NCI-H1694 treated with DMSO at 0.1 percent for 48 hours (cell line): ENCODE measurements around the gene GGT5.
"Not testable (repeated sequence)": the region's sequence is repeated elsewhere in the genome, so short reads cannot be mapped to it uniquely, and the experiment has no call there.

ENCODE experiments used
- DNase-seq: peaks from one replicate; lab custom pipeline; 2025; lab: John Stamatoyannopoulos, UW

Gene GGT5, protein sequence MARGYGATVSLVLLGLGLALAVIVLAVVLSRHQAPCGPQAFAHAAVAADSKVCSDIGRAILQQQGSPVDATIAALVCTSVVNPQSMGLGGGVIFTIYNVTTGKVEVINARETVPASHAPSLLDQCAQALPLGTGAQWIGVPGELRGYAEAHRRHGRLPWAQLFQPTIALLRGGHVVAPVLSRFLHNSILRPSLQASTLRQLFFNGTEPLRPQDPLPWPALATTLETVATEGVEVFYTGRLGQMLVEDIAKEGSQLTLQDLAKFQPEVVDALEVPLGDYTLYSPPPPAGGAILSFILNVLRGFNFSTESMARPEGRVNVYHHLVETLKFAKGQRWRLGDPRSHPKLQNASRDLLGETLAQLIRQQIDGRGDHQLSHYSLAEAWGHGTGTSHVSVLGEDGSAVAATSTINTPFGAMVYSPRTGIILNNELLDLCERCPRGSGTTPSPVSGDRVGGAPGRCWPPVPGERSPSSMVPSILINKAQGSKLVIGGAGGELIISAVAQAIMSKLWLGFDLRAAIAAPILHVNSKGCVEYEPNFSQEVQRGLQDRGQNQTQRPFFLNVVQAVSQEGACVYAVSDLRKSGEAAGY

DNA sequence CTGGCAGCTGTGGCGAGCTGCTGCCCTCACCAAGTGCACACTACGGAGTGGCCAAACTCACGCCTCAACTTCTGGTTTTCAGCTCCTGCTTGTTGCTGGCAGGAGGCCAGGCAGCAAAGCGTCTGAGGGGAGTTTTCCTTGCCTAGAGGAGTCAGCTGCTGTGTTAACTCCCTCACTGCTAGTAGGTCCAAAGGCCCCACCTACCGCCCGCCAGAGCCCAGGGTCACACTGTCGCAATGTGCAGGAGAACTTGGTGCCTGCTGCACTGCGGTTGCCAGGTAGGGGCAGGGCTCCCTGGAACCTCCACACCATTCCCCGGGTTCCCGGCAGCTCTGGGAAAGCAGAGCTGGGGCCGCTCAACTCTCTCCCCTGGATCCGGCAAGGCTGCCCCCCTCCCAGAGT lies at the start of gene GGT5:
GGT5 (minus strand) TSS at position 53 of the 402 bp plus-strand sequence. CDS start 357 bp downstream, outside the sequence.
- not testable (repeated sequence) for DNase-seq

DNA sequence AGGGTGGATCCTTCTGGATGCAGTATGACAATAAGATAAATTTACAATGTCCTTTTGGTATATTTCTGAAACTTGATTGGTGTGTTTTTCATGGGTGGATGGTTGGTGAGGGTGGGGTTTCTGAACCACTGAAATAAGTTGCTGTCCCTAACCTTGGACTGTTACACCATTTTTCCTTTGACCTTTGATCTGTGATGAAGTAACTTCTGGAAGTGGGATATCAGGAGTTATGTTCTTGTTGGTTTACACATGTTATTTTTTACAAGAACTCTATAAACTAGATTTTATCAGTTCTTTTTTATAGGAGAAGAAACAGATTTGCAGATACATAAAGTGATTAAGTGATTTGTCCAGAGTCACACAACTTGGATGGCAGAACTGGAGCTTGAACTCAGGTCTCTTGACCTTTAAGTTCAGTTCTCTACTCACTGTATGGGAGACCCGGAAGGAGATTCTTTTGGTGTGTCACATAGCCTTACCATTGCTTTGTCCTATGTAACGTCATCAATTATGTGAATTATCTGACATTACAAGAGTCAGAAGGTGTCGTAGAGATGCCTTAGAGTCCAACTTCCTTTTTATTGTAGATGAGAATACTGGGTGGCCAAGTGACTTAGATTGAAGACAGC lies 47.4 kb upstream of the GGT5 start:
- DNase-seq, result not testable (repeated sequence)

DNA sequence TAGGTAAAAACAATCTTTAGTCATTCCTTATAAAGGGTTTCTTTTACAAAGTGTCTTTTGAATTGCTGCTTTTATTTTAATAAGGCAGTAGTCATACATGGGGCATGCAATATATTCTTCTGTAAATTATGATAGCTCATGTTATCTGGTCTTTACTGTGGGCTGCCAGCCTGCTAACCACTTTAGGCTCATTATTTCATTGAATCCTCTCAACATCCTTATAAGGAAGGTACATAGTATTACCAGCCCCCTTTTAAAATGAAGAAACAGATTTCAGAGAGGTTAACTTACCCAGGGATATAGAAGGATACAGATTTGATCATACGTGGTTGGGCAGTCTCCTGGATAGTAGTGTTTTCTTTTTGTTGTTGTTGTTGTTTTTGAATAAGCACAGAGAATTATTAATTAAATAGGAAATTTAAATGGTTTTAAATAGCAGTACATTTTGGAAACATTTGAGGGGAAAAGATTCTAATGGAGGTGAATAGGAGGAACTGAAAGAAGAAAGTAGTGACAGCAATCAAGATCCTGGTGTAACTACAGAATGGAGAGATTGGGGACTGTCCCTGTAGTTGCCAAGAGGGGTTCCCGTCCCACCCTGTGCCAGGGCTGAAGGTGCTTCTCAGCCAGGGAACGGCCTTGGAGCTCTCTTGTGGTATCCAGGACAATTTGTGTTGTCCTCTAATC lies 46.8 kb upstream of the GGT5 start:
- DNase-seq, result no peak

DNA sequence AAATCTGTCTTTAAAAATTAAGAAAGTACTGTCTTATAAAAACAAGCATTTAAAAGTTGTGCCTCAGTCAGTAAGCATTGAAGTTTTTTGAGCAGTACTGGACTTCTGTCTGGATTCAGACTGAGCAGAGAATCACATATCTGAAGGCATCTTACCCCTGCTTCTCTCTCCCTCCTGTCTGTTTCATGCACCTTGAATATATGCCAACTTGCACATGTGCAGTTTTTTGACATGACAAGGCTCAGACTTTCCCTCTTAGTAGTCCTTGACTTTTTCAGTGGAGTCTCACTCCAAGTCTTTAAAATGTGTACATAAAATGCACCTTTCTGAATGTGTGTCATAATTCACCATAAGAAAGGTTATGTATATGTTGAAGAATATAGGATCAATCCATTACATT lies 45.6 kb upstream of the GGT5 start:
- DNase-seq, result no peak

DNA sequence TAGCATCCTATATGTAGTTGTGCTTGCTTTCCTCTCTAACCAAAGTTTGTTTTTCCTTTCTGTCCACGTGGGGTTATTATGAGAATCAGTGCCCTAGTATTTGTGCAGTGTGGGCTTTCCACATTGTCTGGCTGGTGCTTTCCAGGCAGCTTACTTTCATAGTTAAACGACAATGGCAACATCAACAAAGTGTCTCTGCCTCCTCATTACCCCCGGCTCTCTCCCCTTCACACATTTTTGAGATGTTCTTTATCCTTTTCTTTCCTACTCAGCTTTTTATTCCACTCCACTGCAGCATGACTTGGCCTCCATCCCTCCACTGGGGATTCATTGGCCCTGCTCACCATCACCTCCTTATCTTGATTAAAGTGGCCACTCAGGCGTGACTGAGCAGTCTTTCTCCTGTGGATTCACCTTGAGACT lies 44.9 kb upstream of the GGT5 start:
- DNase-seq, result no peak

DNA sequence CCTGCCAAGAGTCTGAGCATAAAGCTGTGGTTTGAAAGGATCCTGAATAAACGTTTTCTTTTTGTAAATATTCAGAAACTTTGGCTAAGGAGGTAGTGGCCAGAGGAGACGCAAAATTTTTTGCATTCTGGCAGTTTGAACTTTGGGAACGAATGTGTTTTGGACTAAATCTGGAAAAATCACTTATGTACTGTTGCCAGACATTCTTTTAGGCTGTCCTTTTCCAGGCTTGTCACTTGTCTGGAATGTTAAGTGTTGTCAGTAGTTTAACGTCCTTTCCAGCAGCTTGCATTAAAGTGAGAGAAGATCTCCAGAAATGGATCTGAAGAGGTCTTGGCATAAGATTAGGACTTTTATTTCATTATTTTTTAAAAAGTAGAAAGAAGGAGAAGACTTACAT lies 44.2 kb upstream of the GGT5 start:
- DNase-seq, result no peak

DNA sequence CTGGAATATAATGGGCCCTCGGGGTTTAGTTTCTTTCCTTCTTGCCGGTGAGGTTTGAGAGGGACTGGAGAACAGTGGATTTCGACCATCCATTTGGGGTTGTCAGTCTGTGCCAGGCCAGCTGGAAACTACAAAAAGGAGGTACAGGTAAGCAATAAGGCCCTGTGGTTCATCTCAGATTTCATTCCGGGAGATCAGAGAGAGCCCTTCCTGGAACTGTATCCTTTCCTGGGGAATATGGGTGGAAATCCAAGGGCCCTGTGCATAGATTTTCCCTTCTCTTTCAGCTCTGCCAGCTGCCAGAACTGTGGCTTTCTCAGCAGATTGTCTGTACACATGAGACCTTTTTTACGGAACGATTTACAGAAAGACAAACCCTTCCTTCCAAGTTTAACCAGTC lies 42.9 kb upstream of the GGT5 start:
- DNase-seq, result not testable (repeated sequence)

DNA sequence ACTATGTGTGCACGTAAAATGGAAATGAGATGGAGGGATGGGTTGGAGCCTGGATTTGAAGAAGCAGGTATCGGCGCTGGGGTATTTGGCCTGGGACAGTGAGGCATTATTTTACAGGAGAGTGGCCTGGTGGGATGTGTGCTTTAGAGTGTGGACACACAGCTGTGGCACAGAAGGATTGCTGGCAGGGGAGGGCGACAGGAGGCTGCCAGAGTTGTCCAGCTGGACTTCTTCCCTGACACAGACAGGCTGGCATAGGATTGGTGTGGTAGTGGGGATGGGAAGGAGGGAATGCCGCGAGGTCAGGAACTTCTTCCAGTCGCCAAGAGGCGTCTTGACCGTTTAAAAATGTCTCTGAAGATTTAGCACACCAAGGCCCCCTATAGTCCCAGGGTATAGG lies 42.3 kb upstream of the GGT5 start:
- DNase-seq, result not testable (repeated sequence)

DNA sequence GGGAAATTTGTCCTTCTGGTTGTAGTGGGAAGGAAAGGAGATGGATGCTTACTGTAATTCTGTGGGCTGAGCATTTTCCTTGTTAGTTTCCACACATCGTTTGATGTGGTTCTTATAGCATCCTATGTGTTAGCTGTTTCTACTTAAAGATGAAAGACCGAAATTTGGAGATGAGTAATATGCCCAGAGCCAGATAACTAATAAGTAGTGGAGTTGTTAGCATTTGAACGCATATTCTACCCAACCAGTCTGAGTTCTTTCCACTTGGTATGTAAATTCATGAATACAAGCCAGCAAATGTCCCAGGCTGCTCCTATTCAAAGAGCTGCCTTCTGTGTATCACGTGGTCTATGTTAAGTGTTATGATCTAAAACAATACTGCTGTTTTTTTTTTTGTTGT lies 40.4 kb upstream of the GGT5 start:
- DNase-seq, result no peak

DNA sequence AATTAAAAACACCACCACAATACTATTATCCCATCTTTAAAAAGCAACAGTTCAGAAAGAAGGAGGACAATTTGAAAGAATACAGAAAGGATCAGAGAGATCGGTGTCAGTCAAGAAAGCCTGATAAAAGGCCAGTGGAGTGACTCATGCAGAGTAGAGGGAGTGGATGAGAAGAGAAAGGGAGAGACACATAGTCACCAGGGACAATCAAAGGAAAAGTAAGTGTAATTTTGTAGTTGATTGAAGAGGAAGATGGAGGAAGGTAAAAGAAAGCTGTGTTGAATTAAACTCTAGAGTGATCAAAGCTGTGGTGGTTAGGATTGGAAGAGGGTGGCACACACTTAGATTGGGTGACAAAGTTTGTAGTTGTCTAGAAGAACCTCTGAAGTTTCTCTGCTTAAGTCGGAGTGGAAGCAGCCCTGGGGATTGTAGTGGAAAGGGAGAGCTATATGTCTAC lies 39.9 kb upstream of the GGT5 start:
- no peak for DNase-seq

DNA sequence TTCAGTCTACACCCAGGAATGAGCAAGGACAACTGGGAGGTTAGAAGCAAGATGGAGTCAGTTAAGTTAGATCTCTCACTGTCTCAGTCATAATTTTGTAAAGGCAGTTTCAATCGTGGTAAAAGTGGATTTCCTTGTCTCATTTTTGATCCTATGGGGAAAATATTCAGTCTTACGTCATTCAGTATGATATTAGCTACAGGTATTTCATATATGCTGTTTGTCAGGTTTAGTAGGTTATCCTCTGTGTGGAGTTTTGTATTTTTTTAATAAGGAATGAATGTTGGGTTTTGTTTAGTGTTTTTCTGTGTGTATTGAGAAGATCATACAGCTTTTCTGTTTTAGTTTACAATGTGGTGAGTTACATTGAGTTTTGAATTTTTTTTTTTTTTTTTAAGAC lies 37.5 kb upstream of the GGT5 start:
- DNase-seq, result no peak

DNA sequence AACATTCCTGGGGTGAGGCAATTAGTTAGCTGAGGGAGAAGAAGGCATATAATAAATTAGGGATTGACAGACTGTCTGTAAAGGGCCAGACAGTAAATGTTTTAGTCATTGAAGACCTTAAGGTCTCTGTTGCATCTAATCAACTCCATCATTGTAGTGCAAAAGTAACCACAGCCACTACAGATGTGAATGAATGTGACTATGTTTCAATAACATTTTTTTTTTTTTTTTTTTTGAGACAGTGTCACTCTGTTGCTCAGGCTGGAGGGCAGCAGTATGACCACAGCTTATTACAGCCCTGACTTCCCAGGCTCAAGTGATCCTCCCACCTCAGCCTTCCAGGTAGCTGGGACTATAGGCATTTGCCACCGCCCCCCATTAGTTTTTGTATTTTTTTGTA lies 35.5 kb upstream of the GGT5 start:
- not testable (repeated sequence) for DNase-seq

DNA sequence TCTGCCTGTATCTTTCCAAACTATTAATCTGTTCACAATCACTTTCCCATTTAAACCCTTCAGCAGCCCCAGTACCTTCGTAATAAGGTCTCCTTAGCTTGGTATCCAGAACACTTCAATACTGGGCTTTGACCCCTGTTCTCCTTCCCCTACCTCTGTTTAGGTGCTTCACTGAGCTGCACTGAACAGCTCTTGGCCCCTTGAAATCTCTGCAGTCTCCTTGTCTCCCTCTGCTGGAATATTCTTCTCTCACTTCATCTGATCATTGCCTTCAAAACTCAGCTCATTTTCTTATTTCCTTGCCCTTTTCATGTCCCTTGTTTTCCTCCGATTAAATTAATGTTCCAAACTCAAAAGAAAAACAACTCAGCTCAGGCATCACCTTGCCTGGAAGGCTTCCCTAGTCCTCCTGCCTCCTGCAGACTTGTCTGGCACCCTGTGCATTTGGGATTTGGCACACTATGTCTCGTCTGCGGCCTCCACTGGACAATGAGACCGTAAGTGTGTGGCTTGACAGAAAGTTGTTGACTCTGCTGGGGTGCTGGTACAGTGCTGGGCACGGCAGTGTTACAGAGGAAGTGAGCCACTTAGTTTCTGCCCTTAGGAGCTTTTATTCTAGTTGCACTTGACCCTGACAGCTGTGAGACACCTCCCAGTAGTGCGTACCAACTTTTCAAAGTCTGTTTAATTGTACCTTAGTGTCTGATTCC lies 30.0 kb upstream of the GGT5 start:
- not testable (repeated sequence) for DNase-seq

DNA sequence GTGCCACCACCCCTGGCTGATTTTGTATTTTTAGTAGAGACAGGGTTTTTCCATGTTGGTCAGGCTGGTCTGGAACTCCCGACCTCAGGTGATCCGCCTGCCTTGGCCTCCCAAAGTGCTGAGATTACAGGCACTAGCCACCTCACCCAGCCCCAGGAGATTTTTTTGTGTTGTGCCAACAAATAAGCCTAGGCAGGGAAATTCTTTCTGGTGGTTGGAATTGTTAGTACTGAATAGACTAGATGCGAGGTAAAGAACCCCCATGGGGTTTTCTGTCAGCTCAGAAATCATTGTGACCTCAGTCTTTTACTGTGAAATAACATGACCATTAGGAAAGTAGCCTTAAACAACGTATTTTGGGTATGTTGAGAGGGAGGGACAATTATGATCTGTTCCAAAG lies 29.0 kb upstream of the GGT5 start:
- DNase-seq, result not testable (repeated sequence)

DNA sequence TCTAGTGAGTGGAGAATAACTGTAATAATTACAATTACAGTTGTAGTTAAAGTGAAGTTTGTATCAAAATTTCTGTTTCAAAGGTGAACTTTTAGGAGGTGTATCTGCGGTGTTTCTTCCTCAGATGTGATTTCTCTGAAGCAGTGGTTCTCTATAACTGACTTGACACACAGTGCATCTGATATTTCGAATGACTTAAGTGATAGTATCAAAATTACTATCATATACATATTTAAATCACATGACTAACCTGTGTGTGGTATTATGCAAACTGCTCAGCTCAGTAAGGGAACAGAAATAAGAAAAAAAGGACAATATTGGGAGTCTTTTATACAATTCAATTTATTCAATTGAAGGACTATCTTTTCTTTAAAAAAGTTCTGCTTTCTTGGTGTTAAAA lies 28.1 kb upstream of the GGT5 start:
- not testable (repeated sequence) for DNase-seq

DNA sequence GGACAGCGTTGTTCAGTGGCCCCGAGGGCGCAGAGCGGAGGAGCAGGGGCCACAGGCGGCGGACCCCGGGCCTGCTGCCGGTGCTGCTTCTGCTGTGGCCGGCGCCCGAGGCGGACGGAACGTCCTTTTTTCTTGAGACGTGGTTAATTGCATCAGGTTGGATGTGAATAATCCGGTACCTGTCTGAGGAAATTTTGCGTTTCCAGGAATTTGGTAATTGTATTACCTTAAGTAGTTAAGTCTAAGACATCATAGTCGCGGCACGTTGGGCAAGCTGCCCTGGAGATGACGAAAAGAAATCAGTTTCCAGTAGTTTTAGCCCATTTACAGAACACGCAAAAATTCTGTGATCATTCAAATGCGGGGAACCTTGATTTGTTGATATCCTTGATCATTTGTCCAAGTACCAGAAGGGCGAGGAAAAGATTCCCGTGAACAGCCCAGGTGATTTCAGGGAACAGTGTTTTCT lies 26.5 kb upstream of the GGT5 start:
- DNase-seq, result no peak

DNA sequence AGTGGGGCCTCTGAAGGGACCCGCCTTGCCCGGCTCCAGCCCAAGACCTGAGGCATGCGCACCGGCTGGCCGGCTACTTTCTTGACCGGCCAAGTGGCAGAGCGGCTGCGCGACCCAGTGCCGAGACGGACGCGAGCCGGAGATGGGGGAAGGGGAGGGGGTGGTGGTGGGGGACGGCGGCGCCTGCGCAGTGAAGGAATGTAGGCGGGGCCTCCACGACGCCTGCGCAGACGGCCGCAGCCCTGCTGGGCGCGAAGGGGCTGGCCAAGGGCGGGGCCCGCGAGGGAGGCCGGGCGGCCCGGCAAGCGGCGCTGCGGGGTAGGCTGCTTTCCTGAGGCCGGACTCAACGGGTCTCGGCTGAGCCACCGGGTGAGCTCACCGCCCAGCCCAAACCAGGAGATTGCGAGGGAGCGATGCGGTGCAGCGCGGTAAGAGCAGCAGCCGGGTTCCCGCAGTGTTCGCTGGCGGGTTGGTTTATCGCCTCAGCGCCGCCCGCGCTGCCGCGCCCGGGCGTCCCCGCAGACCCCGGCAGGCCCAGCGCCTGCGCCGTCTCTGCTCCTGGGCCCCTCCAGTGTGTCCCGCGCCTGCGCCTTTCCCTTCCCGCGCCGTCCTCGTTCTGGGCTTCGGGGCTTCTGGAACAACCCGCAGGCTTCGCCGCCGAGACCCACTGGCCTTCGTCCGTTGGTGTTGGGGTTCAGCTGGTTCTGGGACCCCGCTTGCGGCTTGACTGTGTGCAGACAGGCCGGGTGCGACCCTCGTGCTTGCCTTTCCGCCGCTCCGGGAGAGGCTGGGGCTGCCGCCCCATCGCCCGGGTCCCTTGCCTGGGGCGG lies 25.9 kb upstream of the GGT5 start, which contains the start of gene SPECC1L:
SPECC1L (plus strand) TSS at position 276 of the 830 bp plus-strand sequence. CDS start 31,401 bp downstream, outside the sequence.
- DNase-seq, result peak; percentile 82

DNA sequence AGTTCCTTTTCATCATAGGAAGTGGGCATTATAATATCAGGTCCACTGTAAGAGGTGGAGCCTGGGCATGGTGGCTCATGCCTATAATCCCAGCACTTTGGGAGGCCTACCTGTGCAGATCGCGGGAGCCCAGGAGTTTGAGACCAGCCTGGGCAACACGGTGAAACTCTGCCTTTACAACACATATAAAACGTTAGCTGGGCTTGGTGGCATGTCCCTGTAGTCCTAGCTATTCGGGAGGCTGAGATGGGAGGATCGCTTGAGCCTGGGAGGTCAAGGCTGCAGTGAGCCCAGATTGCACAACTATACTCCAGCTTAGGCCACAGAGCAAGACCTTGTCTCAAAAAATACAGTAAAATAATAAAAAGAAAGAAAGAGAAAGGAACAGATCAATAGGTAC lies 21.6 kb upstream of the GGT5 start:
- DNase-seq, result not testable (repeated sequence)

DNA sequence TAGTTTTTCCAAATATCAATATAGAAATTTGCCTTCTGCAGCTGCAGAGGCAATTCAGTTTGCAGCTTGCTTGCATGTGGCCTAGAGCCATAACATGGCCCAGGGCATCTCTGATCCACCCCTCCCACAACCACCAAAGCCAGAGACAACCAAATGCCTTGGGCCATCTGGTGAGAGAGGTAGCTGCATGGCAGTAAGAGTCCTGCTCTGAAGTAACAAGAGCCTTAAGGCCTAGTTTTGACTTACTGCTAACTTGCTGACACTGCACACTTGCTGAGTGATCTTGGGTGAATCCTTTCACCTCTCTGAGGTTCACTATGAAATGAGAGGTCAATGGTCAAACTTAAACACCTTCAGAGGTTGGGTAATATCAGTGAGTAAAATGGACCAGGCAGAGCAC lies 20.9 kb upstream of the GGT5 start:
- DNase-seq, result no peak

DNA sequence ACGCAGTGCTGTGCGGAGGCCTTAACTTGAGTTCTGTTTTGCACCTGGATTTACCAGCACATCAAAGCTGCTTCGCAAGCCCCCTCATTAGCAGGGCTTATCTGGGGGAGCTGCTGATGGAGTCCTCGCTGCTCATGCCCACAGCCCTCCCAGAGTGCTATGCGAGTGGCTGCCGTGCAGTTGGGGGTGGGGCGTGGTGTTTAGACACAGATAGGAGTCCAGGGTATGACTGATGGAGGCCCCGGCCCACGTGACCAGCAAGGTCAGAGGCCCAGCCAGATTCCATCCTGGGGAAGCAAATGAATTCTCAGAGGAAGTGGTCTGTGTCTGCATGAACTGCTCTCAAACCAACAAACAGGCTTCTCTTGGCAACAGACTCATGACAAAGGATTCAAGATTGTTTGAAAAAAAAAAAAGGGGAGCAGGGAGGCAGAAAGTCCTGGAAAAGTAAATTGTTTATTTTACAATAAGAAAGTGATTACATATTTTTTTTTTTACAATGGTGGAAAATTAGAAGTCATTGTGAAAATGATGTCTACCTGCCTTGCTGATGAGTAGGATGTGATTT lies 19.5 kb upstream of the GGT5 start:
- DNase-seq, result not testable (repeated sequence)
